Amniotic epithelial cell (primary cell): ENCODE data around the gene RASL10B.

Source experiments
- DNase-seq: peaks from one replicate; pipeline ENCODE4 v3.0.0-alpha.2; 2010; ENCODE audit warnings: low read depth

RASL10B gene

DNA sequence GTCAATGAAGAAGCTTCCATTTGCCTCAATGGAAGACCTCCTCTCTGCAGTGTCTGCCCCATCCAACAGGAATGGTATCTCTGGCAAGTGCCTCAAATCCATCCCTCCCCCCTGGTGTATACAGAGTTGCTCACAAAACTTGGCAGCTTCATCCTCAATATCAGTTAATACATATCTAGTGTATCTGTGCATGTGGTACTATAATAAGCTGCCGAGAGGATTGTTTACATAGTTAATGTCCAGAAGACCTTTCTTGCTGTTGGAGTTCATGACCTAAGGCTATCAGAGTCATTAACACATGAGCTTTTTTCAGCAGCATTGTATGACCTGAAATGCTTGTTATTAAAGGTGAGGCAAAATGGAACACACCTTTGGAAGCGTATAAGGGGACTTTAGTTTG, 14.0 kb upstream of the RASL10B start:
- DNase-seq, result peak; percentile 59

DNA sequence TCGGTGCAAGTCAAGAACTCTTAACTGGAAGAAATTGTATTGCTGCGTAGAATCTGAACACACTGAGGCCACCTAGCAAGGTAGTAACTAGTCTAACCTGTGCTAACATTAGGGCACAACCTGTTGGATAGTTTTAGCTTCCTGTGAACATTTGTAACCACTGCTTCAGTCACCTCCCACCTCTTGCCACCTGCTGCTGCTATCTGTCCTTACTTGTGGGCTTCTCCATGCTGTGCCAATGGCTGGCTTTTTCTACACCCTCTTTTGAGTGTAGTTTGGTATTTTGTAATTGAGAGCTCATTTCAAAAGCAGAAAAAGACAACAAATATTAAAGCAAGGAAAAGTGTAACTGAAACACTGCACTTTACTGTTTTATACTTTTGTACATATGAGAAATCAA, 7.7 kb upstream of the RASL10B start:
- DNase-seq, result no peak

DNA sequence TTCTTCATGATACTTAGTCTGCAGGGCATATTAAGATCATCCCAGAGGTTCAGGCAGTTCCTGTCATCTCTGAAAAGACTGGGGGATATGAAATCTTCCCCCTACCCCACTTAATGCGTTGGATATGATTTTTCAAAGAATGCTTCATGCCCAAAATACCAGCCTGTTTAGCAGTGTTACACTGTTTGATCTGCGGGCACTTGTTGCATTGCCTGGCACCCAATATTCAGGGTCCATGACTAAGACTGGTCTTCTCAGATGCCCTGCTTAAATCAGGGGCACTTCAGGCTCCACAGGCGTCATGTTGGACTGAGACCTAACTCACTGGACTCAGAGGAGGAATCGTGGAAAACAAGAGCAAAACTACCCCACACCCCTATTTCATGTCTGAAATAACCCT, 6.4 kb upstream of the RASL10B start:
- DNase-seq, result no peak

DNA sequence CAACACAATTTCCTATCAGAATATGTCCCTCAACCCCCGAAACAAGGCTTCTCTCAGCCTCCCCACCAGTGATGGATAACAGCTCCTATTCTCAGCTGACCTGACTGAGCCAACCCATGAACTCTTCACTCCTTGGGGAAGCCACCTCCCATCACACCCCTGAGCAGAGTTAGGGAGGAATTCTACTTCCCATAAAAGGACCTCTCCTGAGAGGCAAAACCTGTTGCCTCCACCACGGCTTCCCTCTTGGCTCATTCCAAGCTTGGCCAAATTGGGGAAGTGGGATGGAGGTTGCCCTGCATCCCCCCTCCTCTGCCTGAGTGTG, 5.7 kb upstream of the RASL10B start:
- no peak for DNase-seq

DNA sequence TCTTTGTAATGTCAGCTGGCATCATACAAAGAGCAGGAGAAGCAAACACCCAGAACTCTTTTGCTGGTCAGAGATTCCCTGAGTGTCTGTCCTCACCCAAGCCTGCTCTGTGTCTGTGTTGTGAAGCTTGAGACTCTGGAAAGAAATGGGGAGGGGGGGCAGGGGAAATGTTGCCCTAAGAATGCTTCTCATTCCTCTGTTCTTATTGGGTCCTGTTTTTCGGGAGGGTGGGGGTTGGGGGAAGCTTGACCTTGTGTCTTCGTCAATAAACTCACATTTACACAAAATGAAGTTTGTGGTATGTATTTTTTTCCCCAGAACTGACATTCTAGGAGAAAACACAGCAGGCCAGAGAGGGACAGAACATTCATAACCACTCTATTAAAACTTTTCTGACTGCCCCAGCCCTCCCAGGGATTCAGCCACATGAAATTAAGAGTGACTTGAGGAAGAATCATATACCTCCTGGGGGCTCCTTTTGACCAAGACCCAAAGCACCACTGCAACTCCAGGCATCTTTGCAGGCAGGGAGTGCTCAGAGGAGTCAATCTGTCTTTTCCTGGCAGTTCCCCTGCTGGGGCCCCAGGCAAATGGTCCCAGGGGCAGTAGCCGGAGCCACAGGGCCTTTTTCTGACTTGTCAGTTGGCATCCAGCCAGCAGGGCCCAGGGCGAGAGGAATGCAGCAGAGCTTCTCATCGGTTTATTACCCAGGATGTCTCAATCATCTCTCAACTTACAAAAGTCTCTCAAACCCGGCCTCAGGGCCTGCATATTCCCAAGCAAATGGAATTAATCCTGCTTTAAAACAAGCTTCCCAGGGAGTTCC, 5.1 kb upstream of the RASL10B start:
- DNase-seq, result peak; percentile 93

DNA sequence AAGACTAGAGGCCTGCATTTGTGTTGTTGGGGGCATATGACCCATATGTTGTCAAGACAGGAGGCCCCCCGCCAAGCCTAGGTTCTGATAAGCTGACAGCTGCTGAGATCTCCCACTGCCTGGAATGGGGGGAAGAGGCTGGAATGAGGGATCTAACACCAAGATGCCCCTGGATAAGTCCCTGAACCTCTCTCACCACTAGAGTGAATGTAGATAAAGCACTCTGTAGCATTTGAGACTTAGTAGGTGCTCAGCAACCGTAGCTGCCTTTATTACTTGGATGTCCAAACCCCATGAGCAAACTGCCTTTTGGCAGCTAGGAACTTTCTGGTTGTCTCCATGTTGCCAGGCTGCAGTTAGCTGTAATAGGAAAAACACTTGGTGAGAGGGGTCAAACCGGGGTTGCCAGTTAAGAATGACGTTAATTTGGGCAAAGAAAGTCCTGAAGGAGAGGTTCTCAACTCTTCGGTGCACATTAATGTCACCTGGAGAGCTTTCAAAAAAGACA, 4.4 kb upstream of the RASL10B start:
- DNase-seq, result no peak

DNA sequence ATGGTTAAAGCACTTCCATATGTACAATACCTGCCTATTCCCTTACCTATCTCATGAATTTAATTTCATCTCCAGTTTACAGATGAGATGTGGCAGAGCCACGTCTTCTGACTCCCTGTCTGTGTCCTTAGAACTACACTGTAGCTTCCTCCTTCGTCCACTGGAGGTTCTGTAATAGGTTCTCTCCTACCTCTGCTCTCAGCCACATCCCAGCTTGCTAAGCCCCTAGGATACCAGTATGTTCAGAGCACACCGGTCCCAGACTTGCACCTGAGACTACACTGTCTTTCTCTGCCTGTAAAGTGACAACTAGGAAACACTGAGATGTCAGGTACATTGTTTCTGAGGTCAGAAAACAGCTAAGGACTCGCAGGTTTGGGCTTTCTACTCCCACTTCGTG, 3.8 kb upstream of the RASL10B start:
- no peak for DNase-seq

DNA sequence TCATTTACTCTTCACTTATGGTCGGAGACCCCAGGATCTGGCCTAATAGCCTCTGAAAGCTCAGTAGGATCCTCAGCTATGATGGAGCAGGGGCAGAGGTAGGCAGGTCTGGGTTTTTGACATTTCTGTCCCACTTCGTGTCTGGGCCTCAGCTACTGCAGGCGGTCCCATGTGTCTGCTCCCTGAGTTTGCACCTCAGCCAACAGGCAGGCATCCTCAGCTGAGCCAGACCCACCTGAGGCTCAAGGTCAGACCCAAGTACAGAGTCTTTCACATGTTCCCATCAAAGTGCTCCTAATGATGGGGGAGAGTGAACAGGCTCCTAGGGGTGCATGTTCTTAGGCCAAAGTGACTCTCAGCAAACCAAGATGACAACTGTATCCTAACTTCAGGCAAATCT, 2.9 kb upstream of the RASL10B start:
- DNase-seq, result no peak

DNA sequence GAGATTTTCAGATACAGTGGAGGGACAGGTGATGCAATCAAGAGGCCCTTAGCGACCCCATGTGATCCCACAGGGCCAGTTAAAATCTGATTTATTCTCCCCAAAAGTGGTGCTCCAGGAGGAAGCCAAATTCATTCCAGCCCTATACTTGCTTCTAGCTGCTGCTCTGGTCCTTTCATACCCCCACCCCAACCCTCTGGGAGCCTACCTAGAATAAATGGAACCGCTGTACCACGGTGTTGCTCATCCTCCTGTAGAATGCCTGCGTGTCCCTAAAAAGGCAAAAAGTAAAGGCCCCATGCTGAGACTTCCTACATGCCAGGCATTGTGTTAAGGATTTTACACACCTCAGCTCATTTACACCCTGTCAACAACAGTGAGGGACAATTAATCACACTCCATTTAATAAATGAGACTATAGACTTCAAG, 2.0 kb upstream of the RASL10B start:
- DNase-seq, result no peak

DNA sequence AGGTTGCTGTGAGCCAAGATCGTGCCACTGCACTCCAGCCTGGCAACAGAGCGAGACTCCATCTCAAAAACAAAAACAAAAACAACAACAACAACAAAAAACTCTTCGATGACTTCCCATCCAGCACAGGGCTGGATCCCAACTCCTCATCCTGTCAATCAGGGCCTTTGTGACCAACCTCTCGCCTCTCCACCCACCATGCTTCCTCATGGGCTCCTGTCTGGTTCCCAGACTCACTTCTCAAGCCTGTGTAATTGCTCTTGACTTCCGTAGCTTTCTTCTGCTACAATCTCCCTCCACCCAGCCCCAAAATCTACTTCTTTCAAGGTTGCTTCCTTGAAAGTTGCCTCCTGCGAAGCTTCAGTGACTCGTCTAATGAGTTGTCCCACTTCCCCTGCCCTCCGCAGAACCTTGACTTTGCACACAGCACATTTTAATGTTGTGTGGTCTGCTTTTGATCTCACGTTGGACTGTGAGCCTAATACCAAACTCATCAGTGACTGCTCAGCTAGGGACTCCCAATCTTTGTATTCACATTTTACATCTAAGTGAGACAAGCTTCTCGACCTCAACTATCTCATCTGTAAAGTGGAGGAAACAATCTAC, 936 bp upstream of the RASL10B start:
- DNase-seq, result no peak

DNA sequence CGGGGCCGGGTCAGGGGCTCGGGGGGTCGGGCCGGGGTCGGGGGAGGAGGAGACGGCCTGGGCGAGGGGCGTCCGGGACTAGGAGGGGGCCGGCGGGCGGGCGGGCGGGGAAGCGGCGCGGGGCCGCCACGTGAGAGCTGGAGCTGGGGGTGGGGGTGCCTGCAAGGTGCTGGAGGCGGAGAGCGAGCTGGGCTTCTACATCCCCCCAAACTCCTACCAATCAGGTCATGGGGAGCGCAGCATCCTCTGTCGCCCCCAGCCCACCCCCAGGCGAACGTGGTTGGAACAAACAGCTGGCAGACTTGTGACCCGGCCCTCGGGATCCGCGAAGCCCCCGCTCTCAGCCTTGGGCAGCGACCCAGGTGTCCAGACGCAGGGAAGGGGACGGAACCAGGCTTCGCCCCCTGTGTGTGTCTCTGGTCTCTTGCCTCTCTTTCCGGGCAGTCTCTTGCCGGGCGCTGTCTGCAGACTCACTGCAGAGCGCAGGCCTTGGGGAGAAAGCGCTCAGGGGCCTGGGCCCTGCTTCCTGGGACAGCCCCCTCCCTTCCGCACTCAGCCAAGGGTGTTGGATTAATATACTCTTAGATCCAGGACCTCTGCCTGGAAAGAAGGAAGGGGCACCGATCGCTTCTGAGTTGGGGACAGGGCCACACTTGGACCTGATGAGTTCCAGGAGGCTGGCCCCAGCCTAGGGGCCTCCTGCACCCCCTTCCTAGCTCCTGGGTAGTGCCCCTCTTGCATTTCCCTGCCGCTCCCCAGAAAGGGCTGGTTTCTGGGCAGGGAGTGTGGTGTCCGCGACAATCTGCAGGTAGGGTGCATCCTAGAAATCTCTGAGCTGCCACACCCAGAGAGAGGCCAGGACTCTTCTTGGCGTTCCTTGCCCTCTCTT, 722 bp downstream of the RASL10B start:
- no peak for DNase-seq

DNA sequence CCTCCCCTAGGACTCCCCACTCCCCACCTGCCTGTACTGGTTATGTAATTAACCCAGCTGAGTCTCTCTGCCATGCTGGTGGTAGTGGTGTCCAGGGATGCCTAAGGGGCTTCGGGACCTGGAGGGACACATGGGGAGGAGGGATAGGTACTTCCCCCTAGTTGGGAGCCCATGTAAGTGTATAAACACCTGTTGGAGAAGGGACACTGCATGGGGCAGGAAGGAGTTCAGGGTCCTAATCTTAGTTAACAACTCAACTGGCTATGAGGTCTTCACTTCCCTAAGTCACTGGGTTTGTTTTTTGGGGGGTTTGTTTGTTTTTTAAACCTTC, 1.3 kb downstream of the RASL10B start:
- no peak for DNase-seq

DNA sequence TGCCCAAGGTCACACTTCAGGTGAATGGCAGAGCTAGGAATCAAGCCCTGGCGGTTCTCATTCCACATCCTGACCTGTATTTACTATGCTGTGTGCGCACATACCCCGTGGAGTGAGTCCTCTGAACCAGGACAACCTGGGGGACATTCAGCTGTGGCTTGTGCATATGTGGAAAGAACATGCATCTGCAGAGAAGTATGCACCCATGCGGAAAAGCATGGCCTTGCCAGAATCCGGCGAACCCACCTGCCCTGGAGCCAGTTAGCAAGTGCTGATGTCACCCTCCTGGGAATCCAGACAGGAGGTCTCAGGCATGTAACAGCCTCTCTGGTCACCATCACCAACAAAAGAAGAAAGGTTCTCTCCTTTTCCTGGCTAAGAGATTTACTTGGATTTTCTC, 1.9 kb downstream of the RASL10B start:
- no peak for DNase-seq

DNA sequence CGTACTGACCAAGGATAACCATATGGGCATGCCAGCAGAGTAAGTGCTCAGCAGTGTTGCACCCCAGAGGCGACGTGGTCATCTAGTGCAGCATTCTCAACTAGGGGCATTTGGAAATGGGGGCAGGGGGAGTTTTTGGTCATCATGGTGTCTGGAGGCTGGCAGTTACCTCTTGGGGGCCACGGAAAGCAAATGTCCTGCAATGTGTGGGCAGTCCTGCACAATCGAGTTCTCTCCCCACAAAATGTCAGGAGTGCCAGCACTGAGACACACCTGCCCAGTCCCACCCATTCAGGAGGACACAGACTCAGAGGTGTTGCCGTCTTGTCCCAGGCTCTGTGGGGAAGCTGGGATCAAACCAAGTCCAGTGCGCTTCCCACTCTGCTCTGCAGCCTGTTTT, 3.0 kb downstream of the RASL10B start:
- no peak for DNase-seq

DNA sequence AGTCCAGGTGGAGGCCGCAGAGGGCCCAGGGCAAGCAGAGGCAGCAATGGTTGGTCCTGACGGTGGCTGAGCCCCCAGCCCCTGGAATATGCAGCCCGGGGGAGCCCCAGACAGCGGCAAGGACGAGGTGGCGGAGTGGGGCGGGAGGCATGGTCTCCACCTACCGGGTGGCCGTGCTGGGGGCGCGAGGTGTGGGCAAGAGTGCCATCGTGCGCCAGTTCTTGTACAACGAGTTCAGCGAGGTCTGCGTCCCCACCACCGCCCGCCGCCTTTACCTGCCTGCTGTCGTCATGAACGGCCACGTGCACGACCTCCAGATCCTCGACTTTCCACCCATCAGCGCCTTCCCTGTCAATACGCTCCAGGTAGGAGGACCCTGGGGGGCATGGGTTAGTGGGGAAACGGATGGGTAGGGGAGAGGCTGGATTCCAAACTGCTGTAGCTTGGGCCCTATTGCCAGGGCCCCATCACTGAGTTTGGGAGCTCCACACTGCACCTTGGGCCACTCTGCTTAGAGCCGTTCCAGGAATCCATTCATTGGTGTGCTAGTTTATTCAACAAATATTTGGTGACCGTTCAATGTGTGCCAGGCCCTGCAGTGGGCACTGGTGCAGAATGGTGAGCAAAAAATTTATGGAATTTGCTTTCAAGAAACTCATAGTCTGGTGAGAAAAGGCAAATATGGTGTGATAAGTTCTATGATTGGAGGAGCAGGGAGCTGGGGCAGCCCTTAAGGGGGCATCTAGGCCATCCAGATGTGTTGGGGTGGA, 3.8 kb downstream of the RASL10B start:
- DNase-seq, result no peak

DNA sequence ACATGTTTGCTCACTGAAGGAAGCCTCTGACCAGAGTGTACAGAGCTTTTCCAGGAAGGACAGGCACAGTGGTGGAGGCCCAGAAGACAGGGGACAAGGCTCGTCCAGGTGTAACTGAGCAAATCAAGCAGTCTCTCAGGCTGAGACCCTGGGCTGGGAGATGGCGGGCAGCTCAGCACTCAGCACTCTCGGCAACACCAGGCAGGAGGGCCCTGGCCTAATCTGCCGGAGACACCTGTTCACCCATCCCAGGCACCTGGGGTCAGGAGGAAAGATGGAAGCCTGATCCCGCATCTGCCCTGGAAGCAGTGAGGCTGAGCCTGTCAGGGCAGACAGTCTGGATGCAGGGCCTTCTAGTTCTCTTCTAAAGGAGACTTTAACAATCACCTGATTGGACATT, 4.8 kb downstream of the RASL10B start:
- DNase-seq, result no peak

DNA sequence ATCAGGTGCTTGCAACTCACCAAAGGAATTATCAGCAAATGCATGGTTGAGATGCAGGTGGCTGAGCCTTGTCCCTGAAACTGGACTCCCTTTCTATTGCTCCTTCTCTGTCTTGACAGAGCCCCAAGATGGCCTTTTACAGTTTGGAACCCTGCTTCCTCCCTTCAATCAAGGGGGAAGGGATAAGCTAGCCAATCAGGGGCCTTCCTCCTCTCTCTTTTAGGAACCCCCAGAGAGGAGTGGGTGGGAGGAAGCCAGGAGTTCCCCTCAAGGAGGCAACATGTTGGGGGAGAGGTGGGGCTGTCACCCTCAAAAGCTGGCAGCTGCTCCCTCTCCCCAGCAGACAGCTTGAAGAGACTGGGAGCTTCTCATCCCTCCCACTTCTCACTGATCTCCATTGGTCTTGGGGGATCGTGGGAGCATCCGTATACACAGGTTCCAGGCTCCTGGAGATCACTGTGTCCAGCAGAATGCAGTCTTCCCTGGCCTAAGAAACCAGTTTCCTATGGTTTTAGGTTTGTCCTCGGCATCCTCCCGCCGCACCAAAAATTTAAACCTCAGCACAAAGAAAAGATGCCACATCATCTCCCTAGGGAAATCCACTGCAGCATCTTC, 7.2 kb downstream of the RASL10B start:
- DNase-seq, result no peak

DNA sequence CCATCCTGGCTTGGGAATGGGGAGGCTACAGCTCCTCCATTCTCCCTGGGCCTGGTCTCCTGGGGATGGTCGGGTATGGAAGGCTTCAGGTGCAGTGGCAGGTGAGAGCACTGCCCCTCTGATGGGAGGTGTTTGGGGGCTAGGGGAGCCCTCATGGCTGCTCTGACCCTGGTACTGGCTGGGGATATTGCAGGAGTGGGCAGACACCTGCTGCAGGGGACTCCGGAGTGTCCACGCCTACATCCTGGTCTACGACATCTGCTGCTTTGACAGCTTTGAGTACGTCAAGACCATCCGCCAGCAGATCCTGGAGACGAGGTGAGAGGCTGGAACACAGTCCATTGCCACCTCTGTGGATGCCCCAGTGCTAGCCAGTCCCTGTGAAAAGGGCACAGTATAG, 8.8 kb downstream of the RASL10B start:
- no peak for DNase-seq

DNA sequence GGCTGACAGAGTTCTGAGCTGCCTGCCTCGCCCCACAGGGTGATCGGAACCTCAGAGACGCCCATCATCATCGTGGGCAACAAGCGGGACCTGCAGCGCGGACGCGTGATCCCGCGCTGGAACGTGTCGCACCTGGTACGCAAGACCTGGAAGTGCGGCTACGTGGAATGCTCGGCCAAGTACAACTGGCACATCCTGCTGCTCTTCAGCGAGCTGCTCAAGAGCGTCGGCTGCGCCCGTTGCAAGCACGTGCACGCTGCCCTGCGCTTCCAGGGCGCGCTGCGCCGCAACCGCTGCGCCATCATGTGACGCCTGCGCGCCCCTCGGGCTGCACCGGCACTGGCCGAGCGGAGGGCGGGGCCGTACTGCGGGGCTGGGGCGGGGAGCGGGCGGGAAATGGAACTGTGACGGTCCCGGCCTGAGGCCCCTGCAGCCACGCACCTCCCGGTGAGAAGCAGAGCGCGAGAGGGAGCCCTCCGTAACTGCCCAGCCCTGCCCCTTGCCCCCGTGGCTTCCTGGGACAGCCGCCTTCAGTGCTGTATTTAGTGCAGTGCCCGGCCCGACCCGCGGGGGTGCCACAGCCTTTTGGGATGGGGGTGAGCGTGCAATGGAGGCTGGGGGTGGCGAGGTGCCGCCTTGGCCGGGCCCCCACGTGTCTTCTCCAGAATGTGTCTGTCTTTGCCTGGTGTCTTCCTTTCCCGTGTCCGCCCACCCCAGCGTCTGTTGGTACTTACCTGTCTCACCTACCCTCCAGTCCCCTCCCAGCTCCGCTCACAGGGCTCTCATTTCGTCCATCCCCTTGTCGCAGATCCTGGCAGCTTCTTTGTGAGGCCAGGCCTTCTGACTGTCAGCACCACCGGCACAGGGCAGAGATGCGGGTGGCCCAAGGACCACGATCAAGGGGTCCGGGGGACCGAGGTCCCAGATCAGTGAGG, 9.8 kb downstream of the RASL10B start:
- no peak for DNase-seq

DNA sequence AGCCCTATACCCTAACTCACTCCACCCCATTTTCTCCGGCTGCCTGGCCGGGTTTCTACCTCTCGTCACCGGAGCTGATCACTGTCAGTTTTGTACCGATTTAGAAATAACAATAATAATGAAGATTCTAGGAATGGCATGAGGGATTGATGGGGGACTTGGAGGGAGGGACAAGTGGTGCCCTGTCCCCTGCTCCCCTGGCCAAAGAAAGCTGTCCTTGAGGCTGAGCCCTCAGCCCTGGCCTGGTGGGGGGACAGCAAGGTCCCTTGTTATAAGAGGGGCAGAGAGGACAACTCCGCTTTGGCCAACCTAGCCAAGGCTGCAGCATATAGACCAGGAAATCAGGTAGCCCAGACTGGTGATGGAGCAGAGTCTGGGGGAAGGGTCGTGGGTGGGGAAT, 11.1 kb downstream of the RASL10B start:
- no peak for DNase-seq
